HCT116 (cell line): ENCODE results near the gene NFE2.

Experiments
- CBX3 ChIP-seq: IDR thresholded peaks from 2 replicates; pipeline ENCODE4 v1.6.1; 2012; ENCODE audit warnings: low read depth
- CTCF ChIP-seq, 3 experiments: fragments of 200-600 bp in 1 of 3; sonication (generic) in 1 of 3; IDR thresholded peaks in 2 of 3; conservative IDR thresholded peaks in 1 of 3; 2 replicates each; pipeline ENCODE4 v1.5.1; 2012 to 2017; ENCODE audit warnings: low read depth in 2 of 3, low read length in 2 of 3, antibody characterized with exemption in 1 of 3, borderline replicate concordance in 1 of 3, control low read depth in 1 of 3, mild to moderate bottlenecking in 1 of 3, mixed read lengths in 1 of 3, mixed run types in 1 of 3, moderate library complexity in 1 of 3; ENCODE audit not compliant: insufficient read depth in 1 of 3
- ELF1 ChIP-seq: IDR thresholded peaks from 2 replicates; pipeline ENCODE4 v1.6.1; 2012; ENCODE audit warnings: low read depth, borderline replicate concordance
- EZH2 ChIP-seq: fragments of 200-600 bp; sonication (generic); IDR thresholded peaks from 2 replicates; pipeline ENCODE4 v1.6.1; 2017; ENCODE audit warnings: antibody characterized with exemption, mixed run types
- EZH2phosphoT487 ChIP-seq: fragments of 200-600 bp; IDR thresholded peaks from 2 replicates; pipeline ENCODE4 v1.6.1; 2018; ENCODE audit warnings: antibody characterized with exemption, borderline replicate concordance
- JUND ChIP-seq: IDR thresholded peaks from 2 replicates; pipeline ENCODE4 v1.6.1; 2012
- MAX ChIP-seq: IDR thresholded peaks from 2 replicates; pipeline ENCODE4 v1.6.1; 2012
- POLR2A ChIP-seq: IDR thresholded peaks from 2 replicates; pipeline ENCODE4 v1.7.0; 2011; ENCODE audit warnings: borderline replicate concordance; ENCODE audit not compliant: insufficient read depth, insufficient read length; ENCODE audit errors: extremely low read depth
- POLR2AphosphoS5 ChIP-seq: IDR thresholded peaks from 2 replicates; pipeline ENCODE4 v1.6.1; 2011; ENCODE audit warnings: mild to moderate bottlenecking, low read depth, low read length, moderate library complexity
- RAD21 ChIP-seq: IDR thresholded peaks from 2 replicates; pipeline ENCODE4 v1.6.1; 2012; ENCODE audit warnings: low read depth, mild to moderate bottlenecking
- SIN3A ChIP-seq: IDR thresholded peaks from 2 replicates; pipeline ENCODE4 v1.6.1; 2012; ENCODE audit warnings: low read depth
- ZFX ChIP-seq: fragments of 450-650 bp; IDR thresholded peaks from 2 replicates; pipeline ENCODE4 v1.6.1; 2017
- TF ChIP-seq, protein P1 (sequence below): IDR thresholded peaks from 2 replicates; pipeline ENCODE4 v1.6.1; 2012
- TF ChIP-seq, protein P2 (sequence below): IDR thresholded peaks from 2 replicates; pipeline ENCODE4 v1.6.1; 2012; ENCODE audit warnings: low read depth

GRCh38 chr12:54277823-54278276, 23.0 kb downstream of the NFE2 start:
- TF ChIP-seq MAX: no peak
- no peak for TF ChIP-seq POLR2A
- no peak for TF ChIP-seq JUND
- TF ChIP-seq CBX3: no peak
- TF ChIP-seq, protein P1, sequence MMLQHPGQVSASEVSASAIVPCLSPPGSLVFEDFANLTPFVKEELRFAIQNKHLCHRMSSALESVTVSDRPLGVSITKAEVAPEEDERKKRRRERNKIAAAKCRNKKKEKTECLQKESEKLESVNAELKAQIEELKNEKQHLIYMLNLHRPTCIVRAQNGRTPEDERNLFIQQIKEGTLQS: no peak
- no peak for TF ChIP-seq EZH2phosphoT487
- no peak for TF ChIP-seq CTCF (IDR thresholded peaks at IDR 0.05 in 2 of 3, conservative IDR thresholded peaks at IDR 0.05 in 1 of 3; ENCODE audit: borderline replicate concordance in 1 of 3, insufficient read depth in 1 of 3, low read depth in 2 of 3, low read length in 2 of 3)
- no peak for TF ChIP-seq EZH2
- TF ChIP-seq, protein P2, sequence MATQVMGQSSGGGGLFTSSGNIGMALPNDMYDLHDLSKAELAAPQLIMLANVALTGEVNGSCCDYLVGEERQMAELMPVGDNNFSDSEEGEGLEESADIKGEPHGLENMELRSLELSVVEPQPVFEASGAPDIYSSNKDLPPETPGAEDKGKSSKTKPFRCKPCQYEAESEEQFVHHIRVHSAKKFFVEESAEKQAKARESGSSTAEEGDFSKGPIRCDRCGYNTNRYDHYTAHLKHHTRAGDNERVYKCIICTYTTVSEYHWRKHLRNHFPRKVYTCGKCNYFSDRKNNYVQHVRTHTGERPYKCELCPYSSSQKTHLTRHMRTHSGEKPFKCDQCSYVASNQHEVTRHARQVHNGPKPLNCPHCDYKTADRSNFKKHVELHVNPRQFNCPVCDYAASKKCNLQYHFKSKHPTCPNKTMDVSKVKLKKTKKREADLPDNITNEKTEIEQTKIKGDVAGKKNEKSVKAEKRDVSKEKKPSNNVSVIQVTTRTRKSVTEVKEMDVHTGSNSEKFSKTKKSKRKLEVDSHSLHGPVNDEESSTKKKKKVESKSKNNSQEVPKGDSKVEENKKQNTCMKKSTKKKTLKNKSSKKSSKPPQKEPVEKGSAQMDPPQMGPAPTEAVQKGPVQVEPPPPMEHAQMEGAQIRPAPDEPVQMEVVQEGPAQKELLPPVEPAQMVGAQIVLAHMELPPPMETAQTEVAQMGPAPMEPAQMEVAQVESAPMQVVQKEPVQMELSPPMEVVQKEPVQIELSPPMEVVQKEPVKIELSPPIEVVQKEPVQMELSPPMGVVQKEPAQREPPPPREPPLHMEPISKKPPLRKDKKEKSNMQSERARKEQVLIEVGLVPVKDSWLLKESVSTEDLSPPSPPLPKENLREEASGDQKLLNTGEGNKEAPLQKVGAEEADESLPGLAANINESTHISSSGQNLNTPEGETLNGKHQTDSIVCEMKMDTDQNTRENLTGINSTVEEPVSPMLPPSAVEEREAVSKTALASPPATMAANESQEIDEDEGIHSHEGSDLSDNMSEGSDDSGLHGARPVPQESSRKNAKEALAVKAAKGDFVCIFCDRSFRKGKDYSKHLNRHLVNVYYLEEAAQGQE: no peak
- no peak for TF ChIP-seq RAD21
- no peak for TF ChIP-seq ELF1
- no peak; the same call in 1 of the 2 replicates for TF ChIP-seq POLR2AphosphoS5
- no peak for TF ChIP-seq SIN3A
- no peak for TF ChIP-seq ZFX
